GM18526 (cell line): ENCODE measurements around the gene APOA4.

Experiments used
- POLR2A ChIP-seq: IDR thresholded peaks from 3 replicates; pipeline ENCODE4 v1.6.1; 2011; ENCODE audit not compliant: insufficient read length; ENCODE audit errors: extremely low read depth

Gene APOA4

GRCh38 chr11:116786966-116787365, 36.1 kb downstream of the APOA4 start:
- no peak for TF ChIP-seq POLR2A

DNA sequence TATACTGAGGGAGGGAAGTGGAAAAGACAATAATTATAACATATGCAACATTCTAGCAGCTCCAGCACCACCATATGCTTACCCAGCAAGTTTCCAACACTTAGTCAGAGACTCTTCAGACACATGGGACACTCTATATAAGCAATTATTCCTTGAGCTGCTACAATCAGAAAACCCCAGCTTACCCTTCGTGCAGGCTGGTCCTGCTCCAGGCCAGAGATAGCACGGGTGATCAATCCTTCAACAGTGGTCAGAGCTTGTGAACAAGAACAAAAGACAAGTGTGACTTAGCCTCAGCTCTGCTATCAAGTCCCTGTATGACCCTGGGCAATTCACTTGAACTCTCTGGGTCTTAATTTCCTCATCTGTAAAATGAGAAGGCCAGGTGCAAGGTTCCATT, 36.8 kb downstream of the APOA4 start:
- no peak for TF ChIP-seq POLR2A

DNA sequence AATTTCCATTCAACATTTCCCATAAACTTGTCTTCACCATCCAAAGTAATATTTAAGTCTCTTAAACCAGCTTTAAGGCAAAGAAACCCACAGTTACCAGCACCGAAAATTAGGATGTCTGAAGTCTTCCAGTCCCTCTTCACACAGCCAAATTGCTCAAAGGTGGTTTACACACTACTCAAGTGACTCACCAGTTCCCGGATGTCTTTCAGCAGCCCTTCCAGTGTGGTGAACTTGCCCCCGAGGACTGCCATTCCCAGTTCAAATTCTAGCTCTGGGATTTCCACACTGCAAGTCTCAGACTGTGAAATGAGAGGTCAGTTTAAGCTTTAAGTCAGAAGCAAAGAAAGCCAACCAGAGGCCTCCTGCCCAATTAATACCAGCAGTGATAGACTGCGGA, 40.4 kb downstream of the APOA4 start:
- TF ChIP-seq POLR2A: no peak

DNA sequence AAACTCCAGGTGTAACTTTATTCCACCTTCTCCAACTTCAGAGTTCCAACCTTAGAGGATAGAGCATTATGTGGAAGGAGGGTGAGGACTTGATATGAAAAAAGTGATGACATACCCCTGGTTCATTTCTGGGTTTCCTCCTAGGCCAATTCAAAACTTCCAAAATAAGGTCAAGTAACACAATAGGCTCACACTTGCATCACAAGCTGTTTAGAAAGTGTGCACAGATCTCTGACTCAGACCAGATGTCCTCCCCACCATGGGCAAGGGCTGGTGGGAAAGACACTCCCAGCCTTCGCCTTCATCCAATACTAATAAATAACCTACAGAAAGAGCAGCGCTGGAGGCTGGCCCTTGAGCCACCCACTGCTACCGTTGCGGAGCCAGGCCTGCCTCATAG, 44.5 kb downstream of the APOA4 start:
- TF ChIP-seq POLR2A: no peak

GRCh38 chr11:116777056-116777455, 46.0 kb downstream of the APOA4 start:
- TF ChIP-seq POLR2A: no peak

- TF ChIP-seq POLR2A: no peak
These were observed 46.6 kb downstream of the APOA4 start for GRCh38 chr11:116776522-116776984.

DNA sequence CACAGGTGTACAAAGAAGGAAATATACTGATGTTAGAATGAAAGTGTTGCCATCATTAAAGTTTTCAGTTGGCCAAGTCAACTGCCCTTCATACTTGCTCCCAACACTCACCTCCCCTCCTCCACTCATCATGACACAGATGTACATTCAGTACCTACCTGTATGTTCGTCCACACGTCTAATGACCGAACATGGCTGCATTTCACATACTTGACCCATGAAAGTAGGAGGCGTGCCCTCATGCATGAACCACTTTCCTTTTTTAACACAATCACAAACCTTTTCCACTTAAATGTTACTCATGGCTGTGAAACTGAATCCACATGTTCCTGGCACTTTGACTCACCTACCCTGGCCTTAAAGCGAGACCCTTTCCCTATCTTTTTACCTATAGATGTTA, 47.1 kb downstream of the APOA4 start:
- TF ChIP-seq POLR2A: no peak

GRCh38 chr11:116774661-116775060, 48.4 kb downstream of the APOA4 start:
- no peak for TF ChIP-seq POLR2A

- TF ChIP-seq POLR2A: no peak
These were observed 49.7 kb downstream of the APOA4 start for GRCh38 chr11:116773203-116774097.

DNA sequence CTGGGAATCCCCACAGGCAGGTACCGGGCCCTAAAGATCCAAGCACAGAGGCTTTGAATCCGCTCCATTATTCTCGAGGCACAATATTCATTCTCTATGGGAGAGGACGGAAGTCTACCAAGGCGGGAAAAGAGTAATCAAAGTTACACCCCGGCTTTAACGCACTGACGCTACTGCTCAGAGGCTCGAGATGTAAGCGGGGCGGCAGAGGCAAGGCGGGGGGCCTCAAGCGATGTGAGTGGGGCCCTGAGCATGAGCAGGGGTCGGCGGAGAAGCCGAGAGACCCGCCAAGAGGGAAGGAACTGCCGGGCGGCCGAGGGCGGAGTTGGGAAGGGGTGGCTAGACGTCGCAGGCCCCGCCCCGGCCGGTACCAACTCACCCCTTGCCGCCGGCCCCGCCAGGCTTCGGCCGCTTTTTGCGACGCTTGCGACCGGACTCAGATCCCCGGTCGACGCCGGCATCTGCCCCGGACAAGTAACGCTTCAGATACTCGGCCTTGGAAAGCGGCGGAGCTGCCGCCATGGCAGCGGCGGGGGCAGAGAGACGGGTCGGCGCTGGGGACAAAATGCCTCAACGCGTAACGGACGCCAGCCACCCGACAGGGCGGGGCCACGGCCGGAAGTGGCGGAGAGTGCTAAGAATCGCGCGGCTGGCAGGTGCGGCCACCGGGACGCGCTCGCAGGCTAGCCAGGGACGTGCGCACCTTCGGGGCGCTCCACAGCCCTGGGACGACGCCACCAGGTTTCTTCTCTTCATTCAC, 50.5 kb downstream of the APOA4 start, which contains the start of gene BUD13:
BUD13 (minus strand) TSS at position 545 of the 760 bp plus-strand sequence; CDS start at position 522, 23 bp downstream.
- TF ChIP-seq POLR2A: peak; percentile 81

DNA sequence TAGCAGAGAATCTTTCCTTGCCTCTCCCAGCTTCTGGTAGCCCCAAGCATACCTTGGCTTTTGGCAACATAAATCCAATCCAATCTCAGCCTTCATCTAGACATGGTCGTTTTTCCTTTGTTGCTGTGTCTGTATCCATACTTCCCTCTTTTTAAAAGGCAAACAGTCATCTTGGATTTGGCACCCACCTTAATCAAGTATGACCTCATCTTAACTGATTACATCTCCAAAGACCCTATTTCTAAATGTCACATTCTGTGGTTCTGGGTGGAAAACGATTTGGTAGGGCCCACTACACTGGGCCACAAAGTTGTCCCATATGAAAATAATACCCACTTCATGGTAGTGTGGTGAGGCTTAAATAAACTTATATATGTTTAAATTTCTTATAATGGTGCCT, 51.2 kb downstream of the APOA4 start:
- no peak for TF ChIP-seq POLR2A
